Measurements from ENCODE around the gene SLCO3A1. TPM values are rescaled to one million over a fixed set of nuclear protein-coding genes. Genes with fewer than 3 reads are reported as not detected.

The SLCO3A1 gene
- total and polyA plus RNA-seq, 10 donors: 7.5 to 79.5 (median 40.7) TPM

DNA sequence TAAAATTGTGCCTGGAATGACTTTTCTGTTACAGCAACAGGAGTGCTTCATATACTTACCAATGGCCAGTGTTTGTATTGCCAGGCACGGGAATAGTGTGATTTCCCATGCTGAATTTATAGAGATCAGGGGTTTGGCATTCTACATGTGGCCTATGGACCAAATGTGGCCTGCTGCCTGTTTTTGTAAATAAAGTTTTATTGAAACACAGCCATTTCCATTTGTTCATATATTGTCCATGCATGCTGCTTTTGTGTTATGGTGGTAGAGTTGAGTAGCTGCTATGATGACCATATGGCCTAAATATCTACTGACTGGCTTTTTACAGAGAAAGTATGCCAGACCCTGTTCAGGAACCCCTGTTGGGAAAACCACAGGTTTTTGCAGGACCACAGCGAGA, 55.6 kb downstream of the SLCO3A1 start:
- H3K36me3 ChIP-seq: peaks cover 0 to 4% (median 0%) of the 10 kb centered on the region in 6 donors
- TF ChIP-seq, protein P1, sequence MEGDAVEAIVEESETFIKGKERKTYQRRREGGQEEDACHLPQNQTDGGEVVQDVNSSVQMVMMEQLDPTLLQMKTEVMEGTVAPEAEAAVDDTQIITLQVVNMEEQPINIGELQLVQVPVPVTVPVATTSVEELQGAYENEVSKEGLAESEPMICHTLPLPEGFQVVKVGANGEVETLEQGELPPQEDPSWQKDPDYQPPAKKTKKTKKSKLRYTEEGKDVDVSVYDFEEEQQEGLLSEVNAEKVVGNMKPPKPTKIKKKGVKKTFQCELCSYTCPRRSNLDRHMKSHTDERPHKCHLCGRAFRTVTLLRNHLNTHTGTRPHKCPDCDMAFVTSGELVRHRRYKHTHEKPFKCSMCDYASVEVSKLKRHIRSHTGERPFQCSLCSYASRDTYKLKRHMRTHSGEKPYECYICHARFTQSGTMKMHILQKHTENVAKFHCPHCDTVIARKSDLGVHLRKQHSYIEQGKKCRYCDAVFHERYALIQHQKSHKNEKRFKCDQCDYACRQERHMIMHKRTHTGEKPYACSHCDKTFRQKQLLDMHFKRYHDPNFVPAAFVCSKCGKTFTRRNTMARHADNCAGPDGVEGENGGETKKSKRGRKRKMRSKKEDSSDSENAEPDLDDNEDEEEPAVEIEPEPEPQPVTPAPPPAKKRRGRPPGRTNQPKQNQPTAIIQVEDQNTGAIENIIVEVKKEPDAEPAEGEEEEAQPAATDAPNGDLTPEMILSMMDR (IDR thresholded peaks at IDR 0.05 in 8 of 11, conservative IDR thresholded peaks at IDR 0.05 in 3 of 11): no peak
- TF ChIP-seq POLR2AphosphoS5 (IDR thresholded peaks at IDR 0.05) (no peak), POLR2A (IDR thresholded peaks at IDR 0.05) (no peak)
- H3K9me3 ChIP-seq: no peaks in the 10 kb centered on the region
- DNase-seq: no peak
- H3K27me3 ChIP-seq (replicated peaks in 1 of 7): no peaks in the 10 kb centered on the region
- intact Hi-C loops (cut with DNase I; ENCODE audit: low total_unique reads): no loop called here
- WGBS, 5 donors: 71 to 98% (median 90%) methylated on average over 2 of the region's 2 CpGs
- peaks cover 0 to 36% (median 11%) of the 10 kb centered on the region in 6 donors for H3K4me1 ChIP-seq
- no peak overlapping the region for H3K4me3 ChIP-seq
- no peak overlapping the region for H3K27ac ChIP-seq

DNA sequence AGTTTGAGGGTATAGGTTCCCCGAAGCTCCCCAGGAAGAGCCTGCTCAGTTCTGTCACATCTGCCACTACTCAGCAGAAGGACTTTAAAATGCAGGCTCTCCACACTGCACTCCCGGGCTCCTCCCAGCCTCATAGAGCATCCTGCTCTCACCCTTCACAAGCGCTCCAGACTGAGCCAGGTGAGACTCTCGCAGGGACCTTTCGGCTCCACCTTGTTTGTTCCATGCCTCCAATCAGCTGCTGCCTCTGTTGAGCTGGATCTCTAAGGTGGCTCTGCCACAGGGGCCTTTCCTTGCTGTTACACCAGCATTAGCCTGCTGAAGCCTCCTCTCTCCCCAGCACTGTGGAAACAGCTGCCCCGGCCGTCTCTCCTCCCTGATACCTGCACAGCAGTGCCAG, 56.1 kb downstream of the SLCO3A1 start:
- intact Hi-C loops (cut with DNase I; ENCODE audit: low total_unique reads): no loop called here
- H3K27ac ChIP-seq: no peak overlapping the region
- H3K36me3 ChIP-seq: peaks cover 0 to 4% (median 0%) of the 10 kb centered on the region in 6 donors
- no peak for DNase-seq
- TF ChIP-seq POLR2AphosphoS5 (IDR thresholded peaks at IDR 0.05): no peak
- H3K27me3 ChIP-seq (replicated peaks in 1 of 7): no peaks in the 10 kb centered on the region
- no peaks in the 10 kb centered on the region for H3K9me3 ChIP-seq
- H3K4me3 ChIP-seq: no peak overlapping the region
- H3K4me1 ChIP-seq: peaks cover 0 to 36% (median 11%) of the 10 kb centered on the region in 6 donors
- WGBS, 5 donors: 78 to 89% (median 83%) methylated on average over 7 of the region's 7 CpGs

- intact Hi-C loops (cut with DNase I; ENCODE audit: low total_unique reads): no loop called here
- no peak overlapping the region for H3K4me3 ChIP-seq
- no peaks in the 10 kb centered on the region for H3K27me3 ChIP-seq (replicated peaks in 1 of 7)
- H3K4me1 ChIP-seq: peaks cover 0 to 36% (median 11%) of the 10 kb centered on the region in 6 donors
- DNase-seq: no peak
- H3K27ac ChIP-seq: no peak overlapping the region
- H3K36me3 ChIP-seq: peaks cover 0 to 16% (median 7%) of the 10 kb centered on the region in 6 donors
- H3K9me3 ChIP-seq: no peaks in the 10 kb centered on the region
- TF ChIP-seq POLR2AphosphoS5 (IDR thresholded peaks at IDR 0.05) (no peak), POLR2A (IDR thresholded peaks at IDR 0.05) (no peak)
- TF ChIP-seq, protein P1 (IDR thresholded peaks at IDR 0.05 in 8 of 11, conservative IDR thresholded peaks at IDR 0.05 in 3 of 11): no peak
- WGBS, 5 donors: 83 to 92% (median 85%) methylated on average over 7 of the region's 7 CpGs
These were observed 58.3 kb downstream of the SLCO3A1 start for GRCh38 chr15:91911844-91912243.

GRCh38 chr15:91912336-91912735, 58.8 kb downstream of the SLCO3A1 start:
- WGBS, 5 donors: 57 to 70% (median 67%) methylated on average over 4 of the region's 4 CpGs
- no peaks in the 10 kb centered on the region for H3K27me3 ChIP-seq (replicated peaks in 1 of 7)
- H3K4me3 ChIP-seq: no peak overlapping the region
- no peak for DNase-seq
- peaks cover 0 to 36% (median 11%) of the 10 kb centered on the region in 6 donors for H3K4me1 ChIP-seq
- peaks cover 0 to 21% (median 7%) of the 10 kb centered on the region in 6 donors for H3K36me3 ChIP-seq
- intact Hi-C loops (cut with DNase I; ENCODE audit: low total_unique reads): no loop called here
- H3K9me3 ChIP-seq: no peaks in the 10 kb centered on the region
- H3K27ac ChIP-seq: no peak overlapping the region
- TF ChIP-seq, protein P1 (IDR thresholded peaks at IDR 0.05 in 8 of 11, conservative IDR thresholded peaks at IDR 0.05 in 3 of 11): no peak
- no peak for TF ChIP-seq POLR2A (IDR thresholded peaks at IDR 0.05)
- no peak for TF ChIP-seq POLR2AphosphoS5 (IDR thresholded peaks at IDR 0.05)

GRCh38 chr15:91913560-91913959, 60.1 kb downstream of the SLCO3A1 start:
- H3K4me3 ChIP-seq: no peak overlapping the region
- no peak for DNase-seq
- intact Hi-C loops (cut with DNase I; ENCODE audit: low total_unique reads): no loop called here
- TF ChIP-seq POLR2A (IDR thresholded peaks at IDR 0.05) (no peak), POLR2AphosphoS5 (IDR thresholded peaks at IDR 0.05) (no peak)
- TF ChIP-seq, protein P1 (IDR thresholded peaks at IDR 0.05 in 8 of 11, conservative IDR thresholded peaks at IDR 0.05 in 3 of 11): no peak
- H3K27me3 ChIP-seq (replicated peaks in 1 of 7): no peaks in the 10 kb centered on the region
- H3K9me3 ChIP-seq: no peaks in the 10 kb centered on the region
- 69 to 87% (median 83%) methylated on average over 6 of the region's 6 CpGs for WGBS, 5 donors
- no peak overlapping the region for H3K27ac ChIP-seq
- H3K36me3 ChIP-seq: peaks cover 0 to 24% (median 7%) of the 10 kb centered on the region in 6 donors
- H3K4me1 ChIP-seq: peaks cover 0 to 47% (median 11%) of the 10 kb centered on the region in 6 donors
